Measurements from ENCODE around the gene ADARB1.

Gene ADARB1

GRCh38 chr21:45114072-45114471 is 39.7 kb downstream of the ADARB1 start:
- H3K4me1 Mint-ChIP-seq = peaks cover 63% of the 10 kb centered on the region
- no peak for ATAC-seq

GRCh38 chr21:45114475-45114874 is 40.1 kb downstream of the ADARB1 start:
- Mint-ChIP-seq H3K9me3 (no peaks in the 10 kb centered on the region), H3K36me3 (ENCODE audit: low read depth) (peaks cover 10% of the 10 kb centered on the region), H3K4me1 (peaks cover 59% of the 10 kb centered on the region), H3K27ac (no peak overlapping the region), H3K27me3 (no peaks in the 10 kb centered on the region), H3K4me3 (no peak overlapping the region)
- DNase-seq = no peak
- no peak for ATAC-seq

More at GRCh38 chr21:45114072-45114471, 39.7 kb downstream of the ADARB1 start:
- DNase-seq = no peak
- peaks cover 12% of the 10 kb centered on the region for H3K36me3 Mint-ChIP-seq (ENCODE audit: low read depth)
- H3K27ac Mint-ChIP-seq = no peak overlapping the region
- H3K4me3 Mint-ChIP-seq = no peak overlapping the region
- H3K27me3 Mint-ChIP-seq = no peaks in the 10 kb centered on the region
- no peaks in the 10 kb centered on the region for H3K9me3 Mint-ChIP-seq

GRCh38 chr21:45115141-45115540 is 40.8 kb downstream of the ADARB1 start:
- Mint-ChIP-seq H3K9me3 (no peaks in the 10 kb centered on the region), H3K4me3 (no peak overlapping the region), H3K27ac (no peak overlapping the region), H3K36me3 (ENCODE audit: low read depth) (peaks cover 10% of the 10 kb centered on the region), H3K4me1 (peaks cover 53% of the 10 kb centered on the region), H3K27me3 (no peaks in the 10 kb centered on the region)
- DNase-seq (no peak), ATAC-seq (no peak)

GRCh38 chr21:45116066-45116465 is 41.7 kb downstream of the ADARB1 start:
- ATAC-seq = no peak
- Mint-ChIP-seq H3K36me3 (ENCODE audit: low read depth) (peaks cover 17% of the 10 kb centered on the region), H3K4me3 (no peak overlapping the region), H3K9me3 (no peaks in the 10 kb centered on the region), H3K27me3 (no peaks in the 10 kb centered on the region), H3K27ac (no peak overlapping the region), H3K4me1 (peaks cover 43% of the 10 kb centered on the region)
- no peak for DNase-seq

GRCh38 chr21:45117314-45117713 is 42.9 kb downstream of the ADARB1 start:
- Mint-ChIP-seq H3K36me3 (ENCODE audit: low read depth) (peaks cover 17% of the 10 kb centered on the region), H3K9me3 (no peaks in the 10 kb centered on the region), H3K27me3 (no peaks in the 10 kb centered on the region), H3K27ac (no peak overlapping the region), H3K4me3 (no peak overlapping the region), H3K4me1 (peaks cover 35% of the 10 kb centered on the region)
- DNase-seq (no peak), ATAC-seq (no peak)

- Mint-ChIP-seq H3K4me3 (no peak overlapping the region), H3K4me1 (peaks cover 34% of the 10 kb centered on the region), H3K27ac (no peak overlapping the region), H3K36me3 (ENCODE audit: low read depth) (peaks cover 17% of the 10 kb centered on the region), H3K9me3 (no peaks in the 10 kb centered on the region), H3K27me3 (no peaks in the 10 kb centered on the region)
- DNase-seq (no peak), ATAC-seq (no peak)
Observed at GRCh38 chr21:45118099-45118498, 43.7 kb downstream of the ADARB1 start.

- no peak for ATAC-seq
- Mint-ChIP-seq H3K36me3 (ENCODE audit: low read depth) (peaks cover 18% of the 10 kb centered on the region), H3K27me3 (no peaks in the 10 kb centered on the region), H3K9me3 (no peaks in the 10 kb centered on the region), H3K4me3 (no peak overlapping the region), H3K4me1 (peaks cover 29% of the 10 kb centered on the region), H3K27ac (peak overlapping the region; percentile 21)
- DNase-seq = no peak
Observed at GRCh38 chr21:45119812-45120211, 45.4 kb downstream of the ADARB1 start.

GRCh38 chr21:45120975-45121374 is 46.6 kb downstream of the ADARB1 start:
- Mint-ChIP-seq H3K4me3 (no peak overlapping the region), H3K27me3 (no peaks in the 10 kb centered on the region), H3K36me3 (ENCODE audit: low read depth) (peaks cover 13% of the 10 kb centered on the region), H3K4me1 (peaks cover 27% of the 10 kb centered on the region), H3K9me3 (no peaks in the 10 kb centered on the region), H3K27ac (no peak overlapping the region)
- DNase-seq = no peak
- no peak for ATAC-seq

GRCh38 chr21:45122030-45122429 is 47.6 kb downstream of the ADARB1 start:
- Mint-ChIP-seq H3K36me3 (ENCODE audit: low read depth) (peaks cover 12% of the 10 kb centered on the region), H3K4me3 (no peak overlapping the region), H3K9me3 (no peaks in the 10 kb centered on the region), H3K27me3 (no peaks in the 10 kb centered on the region), H3K4me1 (peaks cover 29% of the 10 kb centered on the region), H3K27ac (no peak overlapping the region)
- ATAC-seq (no peak), DNase-seq (no peak)

- Mint-ChIP-seq H3K27ac (no peak overlapping the region), H3K4me3 (no peak overlapping the region), H3K36me3 (ENCODE audit: low read depth) (peaks cover 12% of the 10 kb centered on the region), H3K4me1 (peaks cover 29% of the 10 kb centered on the region), H3K27me3 (no peaks in the 10 kb centered on the region), H3K9me3 (no peaks in the 10 kb centered on the region)
- DNase-seq (no peak), ATAC-seq (no peak)
Observed at GRCh38 chr21:45122432-45123132, 48.2 kb downstream of the ADARB1 start.

- H3K9me3 Mint-ChIP-seq = no peaks in the 10 kb centered on the region
- H3K27ac Mint-ChIP-seq = no peak overlapping the region
- H3K4me1 Mint-ChIP-seq = peaks cover 36% of the 10 kb centered on the region
- peaks cover 12% of the 10 kb centered on the region for H3K36me3 Mint-ChIP-seq (ENCODE audit: low read depth)
- no peak for DNase-seq
- H3K27me3 Mint-ChIP-seq = no peaks in the 10 kb centered on the region
- ATAC-seq = no peak
- H3K4me3 Mint-ChIP-seq = no peak overlapping the region
Observed at GRCh38 chr21:45123440-45123839, 49.1 kb downstream of the ADARB1 start.

- H3K36me3 Mint-ChIP-seq (ENCODE audit: low read depth) = peaks cover 14% of the 10 kb centered on the region
- H3K27ac Mint-ChIP-seq = no peak overlapping the region
- peaks cover 45% of the 10 kb centered on the region for H3K4me1 Mint-ChIP-seq
- H3K27me3 Mint-ChIP-seq = no peaks in the 10 kb centered on the region
- H3K4me3 Mint-ChIP-seq = no peak overlapping the region
- DNase-seq = no peak
- ATAC-seq = no peak
- H3K9me3 Mint-ChIP-seq = no peaks in the 10 kb centered on the region
Observed at GRCh38 chr21:45124596-45124995, 50.2 kb downstream of the ADARB1 start.

GRCh38 chr21:45125357-45125756 is 51.0 kb downstream of the ADARB1 start:
- ATAC-seq (no peak), DNase-seq (no peak)
- Mint-ChIP-seq H3K4me3 (no peak overlapping the region), H3K4me1 (peaks cover 53% of the 10 kb centered on the region), H3K27me3 (no peaks in the 10 kb centered on the region), H3K27ac (no peak overlapping the region), H3K9me3 (no peaks in the 10 kb centered on the region), H3K36me3 (ENCODE audit: low read depth) (peaks cover 14% of the 10 kb centered on the region)

GRCh38 chr21:45126204-45126626 is 51.8 kb downstream of the ADARB1 start:
- Mint-ChIP-seq H3K9me3 (no peaks in the 10 kb centered on the region), H3K36me3 (ENCODE audit: low read depth) (peaks cover 10% of the 10 kb centered on the region), H3K4me1 (peaks cover 59% of the 10 kb centered on the region), H3K27me3 (no peaks in the 10 kb centered on the region), H3K27ac (no peak overlapping the region), H3K4me3 (no peak overlapping the region)
- ATAC-seq = no peak
- DNase-seq = no peak

- Mint-ChIP-seq H3K36me3 (ENCODE audit: low read depth) (peaks cover 10% of the 10 kb centered on the region), H3K9me3 (no peaks in the 10 kb centered on the region), H3K4me3 (no peak overlapping the region), H3K27me3 (no peaks in the 10 kb centered on the region), H3K4me1 (peaks cover 58% of the 10 kb centered on the region), H3K27ac (no peak overlapping the region)
- ATAC-seq (no peak), DNase-seq (no peak)
Observed at GRCh38 chr21:45126983-45127382, 52.6 kb downstream of the ADARB1 start.

- ATAC-seq = no peak
- Mint-ChIP-seq H3K27ac (no peak overlapping the region), H3K4me3 (no peak overlapping the region), H3K9me3 (no peaks in the 10 kb centered on the region), H3K36me3 (ENCODE audit: low read depth) (peaks cover 10% of the 10 kb centered on the region), H3K27me3 (no peaks in the 10 kb centered on the region), H3K4me1 (peaks cover 58% of the 10 kb centered on the region)
- DNase-seq = no peak
Observed at GRCh38 chr21:45127937-45128336, 53.6 kb downstream of the ADARB1 start.

Data from activated naive CD8-positive, alpha-beta T cell treated with anti-CD3 and anti-CD28 coated beads, Interleukin-2, amount 50 U/mL, for 24 hours (primary cell).